ENCODE measurements around the gene SYNGR2.
A peak's percentile ranks its signal among the peaks of the same experiment; 100 is the strongest.

Gene SYNGR2

DNA sequence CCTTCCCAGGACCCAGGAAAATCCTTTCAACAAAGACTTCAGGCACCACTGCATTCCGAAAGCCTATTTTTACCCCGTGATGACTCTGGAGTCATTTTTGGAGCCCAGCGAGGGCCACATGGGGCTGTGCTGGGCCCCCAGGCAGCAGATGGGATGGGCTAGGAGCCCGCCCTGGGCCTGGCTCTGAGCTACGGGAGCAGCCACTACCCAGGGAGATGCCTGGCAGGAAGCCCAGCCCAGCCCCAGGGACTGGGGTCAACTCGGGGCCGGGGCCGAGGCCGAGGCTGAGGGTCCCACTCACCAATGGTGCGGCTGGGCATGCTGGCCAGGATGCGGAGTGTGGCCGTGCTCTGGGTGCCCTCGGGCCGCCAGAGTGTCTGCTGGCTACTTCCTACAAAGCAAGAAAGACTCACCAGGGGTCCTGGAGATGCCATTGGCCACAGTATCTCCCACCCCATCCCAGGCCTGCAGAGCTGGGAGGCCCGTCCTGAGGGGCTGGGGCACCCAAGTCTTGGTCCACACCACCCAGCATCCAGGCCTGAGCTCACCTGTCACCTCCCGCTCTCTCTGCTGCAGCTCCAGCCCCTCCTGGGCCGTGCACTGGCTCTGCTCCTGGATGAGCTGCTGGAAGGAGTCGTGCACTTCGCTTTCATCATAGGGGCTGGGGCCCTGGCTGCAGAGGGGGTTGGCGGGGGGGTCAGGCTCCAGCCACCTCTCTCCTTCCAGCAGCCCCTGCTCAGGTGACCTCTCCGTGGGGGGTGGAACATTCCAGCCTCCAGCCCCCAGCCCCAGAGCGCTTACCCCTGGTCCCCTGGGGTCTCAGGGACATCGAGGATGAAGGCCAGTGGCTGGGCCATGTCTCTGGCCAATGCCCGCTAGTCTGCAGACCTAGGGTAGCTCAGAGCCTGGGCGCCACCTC is 42.1 kb upstream of the SYNGR2 start:
- no peak overlapping the region for H3K9ac ChIP-seq (ENCODE audit: low read length)
- peaks cover 3% of the 10 kb centered on the region for H3K27me3 ChIP-seq (ENCODE audit: control insufficient read depth, insufficient read depth, low read length)
- peak overlapping the region; percentile 12 for H3K4me3 ChIP-seq (ENCODE audit: low read length)
- H3K36me3 ChIP-seq (ENCODE audit: control insufficient read depth, insufficient read depth, low read length) = peaks cover 12% of the 10 kb centered on the region
- H3K4me1 ChIP-seq (ENCODE audit: control insufficient read depth, insufficient read depth, low read length) = no peaks in the 10 kb centered on the region
- H3K27ac ChIP-seq (ENCODE audit: low read depth, low read length) = no peak overlapping the region

- peaks cover 3% of the 10 kb centered on the region for H3K27me3 ChIP-seq (ENCODE audit: control insufficient read depth, insufficient read depth, low read length)
- no peak overlapping the region for H3K9ac ChIP-seq (ENCODE audit: low read length)
These were observed 41.5 kb upstream of the SYNGR2 start for GRCh38 chr17:78126895-78127238.

DNA sequence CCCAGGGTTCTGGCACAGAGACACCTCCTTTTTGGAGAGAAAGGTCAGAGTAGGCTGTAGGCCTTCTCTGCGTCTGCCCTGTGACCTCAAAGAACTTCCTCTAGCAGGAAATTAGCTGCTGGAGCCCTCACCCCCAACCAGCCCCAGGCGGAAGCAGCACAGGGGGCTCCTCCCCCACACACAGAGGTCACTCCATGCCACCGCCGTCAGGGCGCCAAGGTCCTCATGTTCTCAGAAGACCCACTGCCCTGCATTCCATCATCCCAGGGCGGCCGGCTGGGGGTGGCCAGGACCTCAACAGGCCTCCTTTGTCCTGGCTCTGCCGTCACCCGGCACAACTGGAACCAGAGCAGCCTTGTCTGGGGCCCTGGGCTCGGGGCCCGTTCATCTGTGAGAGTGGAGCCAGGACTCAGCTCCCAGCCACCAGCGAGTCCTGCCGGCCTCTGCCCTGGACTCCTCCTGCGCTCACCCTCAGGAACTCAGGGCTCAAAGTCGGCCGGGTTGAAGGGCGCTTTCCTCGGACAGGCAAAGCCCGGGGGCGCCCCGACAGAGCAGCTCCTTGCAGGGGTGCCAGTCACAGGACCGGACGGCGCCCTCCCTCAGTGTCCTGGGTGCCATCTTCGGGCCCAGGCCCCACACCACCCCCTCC is 41.0 kb upstream of the SYNGR2 start:
- peak overlapping the region; percentile 66 for H3K4me3 ChIP-seq (ENCODE audit: low read length)
- H3K27me3 ChIP-seq (ENCODE audit: control insufficient read depth, insufficient read depth, low read length) = peaks cover 3% of the 10 kb centered on the region
- H3K9ac ChIP-seq (ENCODE audit: low read length) = peak overlapping the region; percentile 56
- H3K27ac ChIP-seq (ENCODE audit: low read depth, low read length) = peak overlapping the region; percentile 73
- peaks cover 12% of the 10 kb centered on the region for H3K36me3 ChIP-seq (ENCODE audit: control insufficient read depth, insufficient read depth, low read length)
- H3K4me1 ChIP-seq (ENCODE audit: control insufficient read depth, insufficient read depth, low read length) = no peaks in the 10 kb centered on the region

More at GRCh38 chr17:78126895-78127238, 41.5 kb upstream of the SYNGR2 start:
- H3K4me3 ChIP-seq (ENCODE audit: low read length) = peak overlapping the region; percentile 66
- no peak overlapping the region for H3K27ac ChIP-seq (ENCODE audit: low read depth, low read length)
- no peaks in the 10 kb centered on the region for H3K4me1 ChIP-seq (ENCODE audit: control insufficient read depth, insufficient read depth, low read length)
- peaks cover 12% of the 10 kb centered on the region for H3K36me3 ChIP-seq (ENCODE audit: control insufficient read depth, insufficient read depth, low read length)

GRCh38 chr17:78127888-78128550 is 40.4 kb upstream of the SYNGR2 start:
- Histone ChIP-seq H3K27me3 (ENCODE audit: control insufficient read depth, insufficient read depth, low read length) (peaks cover 3% of the 10 kb centered on the region), H3K9ac (ENCODE audit: low read length) (peak overlapping the region; percentile 56), H3K27ac (ENCODE audit: low read depth, low read length) (peak overlapping the region; percentile 73), H3K4me3 (ENCODE audit: low read length) (peak overlapping the region; percentile 66), H3K4me1 (ENCODE audit: control insufficient read depth, insufficient read depth, low read length) (no peaks in the 10 kb centered on the region), H3K36me3 (ENCODE audit: control insufficient read depth, insufficient read depth, low read length) (peaks cover 11% of the 10 kb centered on the region)

GRCh38 chr17:78128551-78129350 is 39.6 kb upstream of the SYNGR2 start, which contains the start of gene TMC6:
TMC6 (minus strand) TSS chr17:78128755; CDS start chr17:78126832, 1,923 bp downstream.
- H3K27ac ChIP-seq (ENCODE audit: low read depth, low read length) = peak within 1 kb of the TSS; percentile 73
- peaks cover 3% of the 10 kb centered on the region for H3K27me3 ChIP-seq (ENCODE audit: control insufficient read depth, insufficient read depth, low read length)
- H3K4me1 ChIP-seq (ENCODE audit: control insufficient read depth, insufficient read depth, low read length) = no peaks in the 10 kb centered on the region
- peak within 1 kb of the TSS; percentile 66 for H3K4me3 ChIP-seq (ENCODE audit: low read length)
- H3K36me3 ChIP-seq (ENCODE audit: control insufficient read depth, insufficient read depth, low read length) = peaks cover 6% of the 10 kb centered on the region
- peak within 1 kb of the TSS; percentile 56 for H3K9ac ChIP-seq (ENCODE audit: low read length)

GRCh38 chr17:78129351-78130089 is 38.9 kb upstream of the SYNGR2 start:
- Histone ChIP-seq H3K36me3 (ENCODE audit: control insufficient read depth, insufficient read depth, low read length) (no peaks in the 10 kb centered on the region), H3K4me3 (ENCODE audit: low read length) (peak overlapping the region; percentile 34), H3K4me1 (ENCODE audit: control insufficient read depth, insufficient read depth, low read length) (no peaks in the 10 kb centered on the region), H3K27me3 (ENCODE audit: control insufficient read depth, insufficient read depth, low read length) (peaks cover 3% of the 10 kb centered on the region), H3K27ac (ENCODE audit: low read depth, low read length) (no peak overlapping the region), H3K9ac (ENCODE audit: low read length) (peak overlapping the region; percentile 10)

- H3K27me3 ChIP-seq (ENCODE audit: control insufficient read depth, insufficient read depth, low read length) = peaks cover 3% of the 10 kb centered on the region
- peak overlapping the region; percentile 10 for H3K9ac ChIP-seq (ENCODE audit: low read length)
- H3K4me3 ChIP-seq (ENCODE audit: low read length) = no peak overlapping the region
- no peaks in the 10 kb centered on the region for H3K36me3 ChIP-seq (ENCODE audit: control insufficient read depth, insufficient read depth, low read length)
- H3K27ac ChIP-seq (ENCODE audit: low read depth, low read length) = no peak overlapping the region
- H3K4me1 ChIP-seq (ENCODE audit: control insufficient read depth, insufficient read depth, low read length) = no peaks in the 10 kb centered on the region
These were observed 38.3 kb upstream of the SYNGR2 start for GRCh38 chr17:78130090-78130436.

DNA sequence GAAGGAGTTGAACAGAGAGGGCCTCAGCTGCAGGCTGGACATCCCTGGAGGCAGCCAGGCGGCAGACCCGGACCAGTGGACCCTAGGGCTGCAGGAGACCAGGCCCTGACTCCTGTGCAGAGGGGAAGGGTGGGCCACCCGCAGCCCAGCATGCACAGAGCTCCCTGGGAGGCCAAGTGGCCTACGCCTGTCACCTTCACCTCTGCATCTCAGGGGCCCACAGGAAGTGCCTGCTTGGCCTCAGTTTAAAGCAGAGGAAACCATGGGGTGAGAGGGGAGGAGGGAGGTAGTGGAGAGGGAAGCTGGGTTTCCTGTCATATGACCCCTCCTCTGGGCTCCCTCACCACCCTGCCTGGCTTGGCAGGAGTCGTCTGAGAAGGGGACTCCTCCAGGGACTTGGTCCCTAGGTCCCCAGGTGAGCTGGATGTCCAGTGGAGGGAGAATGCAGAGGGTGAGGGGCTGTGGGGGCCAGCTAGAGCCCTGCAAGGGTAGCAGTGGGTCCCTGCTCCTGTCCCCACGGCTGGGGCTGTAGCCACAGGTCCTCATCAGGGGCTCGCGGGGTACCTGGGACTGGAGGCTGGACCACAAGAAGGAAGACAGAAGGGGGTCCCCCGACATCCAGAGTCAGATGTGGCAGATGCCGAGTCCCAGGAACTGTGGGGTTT is 37.8 kb upstream of the SYNGR2 start, which contains the start of gene TMC8:
TSS of gene TMC8 (plus strand) at position 335 of the 665 bp plus-strand sequence. CDS start 818 bp downstream, outside the sequence.
- peak within 1 kb of the TSS; percentile 10 for H3K9ac ChIP-seq (ENCODE audit: low read length)
- H3K36me3 ChIP-seq (ENCODE audit: control insufficient read depth, insufficient read depth, low read length) = no peaks in the 10 kb centered on the region
- peak within 1 kb of the TSS; percentile 38 for H3K4me3 ChIP-seq (ENCODE audit: low read length)
- peaks cover 3% of the 10 kb centered on the region for H3K27me3 ChIP-seq (ENCODE audit: control insufficient read depth, insufficient read depth, low read length)
- H3K4me1 ChIP-seq (ENCODE audit: control insufficient read depth, insufficient read depth, low read length) = no peaks in the 10 kb centered on the region
- H3K27ac ChIP-seq (ENCODE audit: low read depth, low read length) = no peak within 1 kb of the TSS

DNA sequence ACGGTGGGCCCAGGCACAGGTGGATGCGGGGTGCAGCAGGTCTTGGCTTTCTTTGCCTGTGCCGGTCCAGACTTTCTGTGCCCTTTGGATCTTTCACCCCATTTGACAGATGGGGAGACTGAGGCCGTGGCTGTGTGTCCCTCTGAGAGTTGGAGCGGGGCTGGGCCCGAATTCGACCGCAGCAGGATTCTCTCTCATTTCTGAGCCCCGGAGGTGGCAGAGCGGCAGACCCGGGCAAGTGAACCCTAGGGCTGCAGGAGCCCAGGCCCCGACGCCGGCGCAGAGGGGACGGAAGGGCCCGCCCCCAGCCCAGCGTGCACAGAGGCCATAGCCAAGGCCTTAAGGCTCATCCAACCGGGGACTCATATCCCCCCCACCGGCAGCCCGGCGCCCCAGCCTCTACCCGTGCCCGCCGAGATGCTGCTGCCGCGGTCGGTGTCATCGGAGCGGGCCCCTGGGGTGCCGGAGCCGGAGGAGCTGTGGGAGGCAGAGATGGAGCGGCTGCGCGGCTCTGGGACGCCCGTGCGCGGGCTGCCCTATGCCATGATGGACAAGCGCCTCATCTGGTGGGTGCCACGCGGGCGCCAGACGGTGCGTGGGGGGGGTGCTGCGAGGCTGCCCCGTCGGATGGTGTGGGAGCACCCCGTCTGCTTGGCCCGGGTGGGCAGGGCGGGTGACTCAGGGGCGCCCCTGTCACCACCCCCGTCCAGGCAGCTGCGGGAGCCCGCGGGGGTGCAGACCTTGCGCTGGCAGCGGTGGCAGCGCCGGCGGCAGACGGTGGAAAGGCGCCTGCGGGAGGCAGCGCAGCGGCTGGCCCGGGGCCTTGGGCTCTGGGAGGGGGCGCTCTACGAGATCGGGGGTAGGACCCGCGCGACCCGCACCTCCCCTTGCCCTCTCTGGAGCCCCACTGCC is 37.0 kb upstream of the SYNGR2 start:
- no peaks in the 10 kb centered on the region for H3K4me1 ChIP-seq (ENCODE audit: control insufficient read depth, insufficient read depth, low read length)
- peaks cover 3% of the 10 kb centered on the region for H3K27me3 ChIP-seq (ENCODE audit: control insufficient read depth, insufficient read depth, low read length)
- H3K4me3 ChIP-seq (ENCODE audit: low read length) = peak overlapping the region; percentile 38
- H3K36me3 ChIP-seq (ENCODE audit: control insufficient read depth, insufficient read depth, low read length) = no peaks in the 10 kb centered on the region
- H3K9ac ChIP-seq (ENCODE audit: low read length) = no peak overlapping the region
- H3K27ac ChIP-seq (ENCODE audit: low read depth, low read length) = no peak overlapping the region

DNA sequence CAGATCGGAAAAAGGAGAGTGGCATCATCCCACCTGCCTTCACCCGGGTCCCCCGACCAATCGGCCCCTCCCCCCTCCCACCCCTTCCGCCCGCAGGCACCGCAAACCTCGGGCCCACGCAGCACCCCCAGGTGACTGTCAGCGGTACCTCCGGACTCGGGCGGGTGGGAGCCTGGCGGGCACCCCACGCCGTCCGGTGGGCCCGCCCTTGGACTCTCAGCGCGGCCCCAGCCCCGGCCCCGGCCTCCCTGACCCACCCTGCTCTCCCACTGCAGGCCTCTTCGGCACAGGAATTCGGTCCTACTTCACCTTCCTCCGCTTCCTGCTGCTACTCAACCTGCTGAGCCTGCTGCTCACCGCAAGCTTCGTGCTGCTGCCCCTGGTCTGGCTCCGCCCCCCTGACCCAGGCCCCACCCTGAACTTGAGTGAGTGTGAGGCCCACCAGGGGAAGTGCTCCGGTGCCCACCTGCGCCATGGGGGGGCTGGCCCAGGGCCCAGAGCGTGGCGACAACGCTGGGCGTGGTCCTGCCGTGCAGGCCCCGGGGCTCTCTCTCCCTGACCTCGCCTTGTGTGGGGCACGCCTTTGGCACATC is 36.2 kb upstream of the SYNGR2 start:
- Histone ChIP-seq H3K27ac (ENCODE audit: low read depth, low read length) (no peak overlapping the region), H3K36me3 (ENCODE audit: control insufficient read depth, insufficient read depth, low read length) (no peaks in the 10 kb centered on the region), H3K9ac (ENCODE audit: low read length) (no peak overlapping the region), H3K4me1 (ENCODE audit: control insufficient read depth, insufficient read depth, low read length) (no peaks in the 10 kb centered on the region), H3K27me3 (ENCODE audit: control insufficient read depth, insufficient read depth, low read length) (peaks cover 3% of the 10 kb centered on the region), H3K4me3 (ENCODE audit: low read length) (peak overlapping the region; percentile 22)

All from rectal smooth muscle tissue (tissue), 1 donor.